HepG2 (cell line): Measurements from ENCODE around the gene SLIT3. TPM values are rescaled to one million over a fixed set of nuclear protein-coding genes. Genes with fewer than 3 reads are reported as not detected.

Experiments used
- ATAC-seq: fragments of 200-7000 bp; cut with Tn5 transposase; 3 replicates; pipeline ENCODE4 v1.9.1; 2020; ENCODE audit warnings: mild to moderate bottlenecking, moderate library complexity
- BruUV-seq: library from RNA; stranded (reverse); fragments of 400-500 nt; replicated peaks from 2 replicates; lab custom pipeline; 2021; lab: Mats Ljungman, UMichigan
- CTCF ChIA-PET: fragments of 300-600 bp; formaldehyde crosslinking; extraction: SDS; loops from one replicate; lab custom pipeline; 2021; ENCODE audit warnings: low total read pairs, inconsistent platforms, low intra/inter-chr PET ratio; lab: Yijun Ruan, JAX
- POLR2A ChIA-PET: fragments of 350-600 bp; sonication (Branson Sonifier 250); formaldehyde crosslinking; loops from one replicate; lab custom pipeline; 2020; ENCODE audit warnings: antibody characterized with exemption, inconsistent platforms; lab: Yijun Ruan, JAX
- DNase-seq: peaks from one replicate; pipeline ENCODE4 v3.0.0-alpha.2; 2015; ENCODE audit warnings: low spot score
- FAIRE-seq: peaks from 3 replicates; lab custom pipeline; 2011; peaks lifted over from hg19 to GRCh38; lab: Jason Lieb, UNC
- H2AFZ ChIP-seq: one replicate; pipeline ENCODE4 v1.6.1; 2011; ENCODE audit warnings: low read length, inconsistent platforms
- H3K27ac ChIP-seq: fragments of 300-600 bp; 3 replicates; pipeline ENCODE4 v1.8.0; 2011; ENCODE audit warnings: mixed run types, mild to moderate bottlenecking, mixed read lengths, low read length, inconsistent platforms; ENCODE audit not compliant: insufficient read depth; ENCODE audit errors: extremely low read length
- H3K27me3 ChIP-seq, 2 experiments: fragments of 200-600 bp in 1 of 2; 2 replicates in 1 of 2; 3 replicates in 1 of 2; pipeline versions ENCODE4 v1.6.0 to v1.8.0; 2011; ENCODE audit warnings: low read length in 2 of 2, mild to moderate bottlenecking in 2 of 2, moderate library complexity in 2 of 2, inconsistent platforms in 1 of 2; ENCODE audit not compliant: insufficient read depth in 2 of 2, control insufficient read depth in 1 of 2
- H3K36me3 ChIP-seq, 2 experiments: fragments of 200-600 bp in 1 of 2; replicated peaks in 1 of 2; 2 replicates in 1 of 2; 3 replicates in 1 of 2; pipeline versions ENCODE4 v1.5.1 to v1.8.0; 2011; ENCODE audit warnings: low read length in 2 of 2, inconsistent platforms in 1 of 2; ENCODE audit not compliant: insufficient read depth in 2 of 2, control insufficient read depth in 1 of 2
- H3K4me1 ChIP-seq: 2 replicates; pipeline ENCODE4 v1.5.1; 2012; ENCODE audit warnings: low read length, inconsistent platforms; ENCODE audit not compliant: insufficient read depth
- H3K4me2 ChIP-seq: 2 replicates; pipeline ENCODE4 v1.6.0; 2011; ENCODE audit warnings: low read depth, low read length, inconsistent platforms
- H3K4me3 ChIP-seq, 3 experiments: fragments of 200-600 bp in 1 of 3; sonication (generic), shearing (Covaris generic) in 1 of 3; replicated peaks in 1 of 3; 2 replicates each; pipeline ENCODE4 v1.5.1; 2011 to 2016; ENCODE audit warnings: low read length in 3 of 3, inconsistent platforms in 2 of 3, low read depth in 2 of 3, mild to moderate bottlenecking in 2 of 3, control low read depth in 1 of 3, mixed read lengths in 1 of 3; ENCODE audit not compliant: insufficient read depth in 1 of 3
- H3K79me2 ChIP-seq: one replicate; pipeline ENCODE4 v1.6.1; 2011; ENCODE audit warnings: low read length, inconsistent platforms; ENCODE audit not compliant: insufficient read depth
- H3K9ac ChIP-seq: 2 replicates; pipeline ENCODE4 v1.6.0; 2011; ENCODE audit warnings: mild to moderate bottlenecking, low read depth, low read length, inconsistent platforms; ENCODE audit not compliant: insufficient read depth
- H3K9me3 ChIP-seq: 2 replicates; pipeline ENCODE4 v1.5.1; 2012; ENCODE audit warnings: mild to moderate bottlenecking, low read length
- H4K20me1 ChIP-seq: 2 replicates; pipeline ENCODE4 v1.6.0; 2011; ENCODE audit warnings: inconsistent platforms, mild to moderate bottlenecking, low read length, moderate library complexity; ENCODE audit not compliant: insufficient read depth
- KDM5A ChIP-seq: fragments of 200-600 bp; sonication (generic); IDR thresholded peaks from 2 replicates; pipeline ENCODE4 v1.7.0; 2018; ENCODE audit warnings: antibody characterized with exemption, mild to moderate bottlenecking, low read length, borderline replicate concordance
- RXRB ChIP-seq: IDR thresholded peaks from 2 replicates; pipeline ENCODE4 v1.6.1; 2016; ENCODE audit warnings: borderline replicate concordance, missing genetic modification reagents, missing compliant biosample characterization
- ZNF280D ChIP-seq: sonication (generic); formaldehyde crosslinking; IDR thresholded peaks from 2 replicates; pipeline ENCODE4 v1.5.1; 2020; ENCODE audit warnings: mild to moderate bottlenecking, missing genetic modification reagents
- WGBS: methylation state at CpG from one replicate; pipeline ENCODE4 v1.1.6; 2017; ENCODE audit warnings: low lambda C conversion rate; 5-methylcytosine and 5-hydroxymethylcytosine counted together
- in situ Hi-C: cut with HindIII; loops from 2 replicates; pipeline ENCODE4 v1.10.0; 2017; ENCODE audit warnings: low pct_unique_long_range_greater_than_20kb; ENCODE audit not compliant: extremely low pct_ligation_motif_present
- intact Hi-C: fragments of 100-400 bp; cut with micrococcal nuclease; formaldehyde crosslinking; loops from one replicate; pipeline ENCODE4 v1.10.0; 2022; ENCODE audit not compliant: unreplicated experiment
- polyA plus RNA-seq, 8 experiments: library from polyadenylated mRNA; depleted of rRNA in 3 of 8; stranded (reverse) in 7 of 8; unstranded in 1 of 8; fragments of >200 nt; fragmentation: Illumina TruSeq in 4 of 8; extraction: Trizol in 4 of 8; gene quantifications; 2 replicates each; pipeline versions ENCODE4 v1.2.1 to v1.2.3, GENCODE V29; 2011 to 2016; ENCODE audit warnings: low read depth in 4 of 8, missing spikeins in 1 of 8, mixed read lengths in 1 of 8; ENCODE audit not compliant: insufficient read depth in 1 of 8
- total RNA-seq, 5 experiments: library from RNA; depleted of rRNA; stranded (reverse); fragments of >200 nt; fragmentation: Illumina TruSeq; extraction: Trizol; gene quantifications; 2 replicates each; pipeline ENCODE4 v1.2.3, GENCODE V29; 2016; ENCODE audit warnings: low read depth in 1 of 5

The SLIT3 gene
- total and polyA plus RNA-seq, 2 of the 13 experiments (the other 11 are each of a cell fraction or from before 2014, with no cell fraction given), result not detected

- TF ChIP-seq ZNF280D (CRISPR knock-in tag) (no peak), KDM5A (no peak)
- TF ChIP-seq, all 625 proteins: peak for 0
These were observed 628.1 kb downstream of the SLIT3 start (continued) for GRCh38 chr5:168672888-168673287.

- ChIA-PET POLR2A (no interaction called here), CTCF (no interaction called here)
- ATAC-seq (no peak; the same call in 2 of the 3 replicates), DNase-seq (no peak), FAIRE-seq (no peak)
- Histone ChIP-seq H4K20me1 (no peaks in the 10 kb centered on the region), H3K79me2 (no peaks in the 10 kb centered on the region), H3K4me2 (no peak overlapping the region), H3K27ac (no peak overlapping the region), H3K4me1 (0 out of 2 replicates have a peak, but pooled peaks cover 6% of the 10 kb centered on the region), H3K9ac (no peak overlapping the region), H2AFZ (no peak overlapping the region), H3K27me3 (no peaks in the 10 kb centered on the region; a peak in 1 of 5 replicates), H3K36me3 (no peaks in the 10 kb centered on the region), H3K9me3 (no peaks in the 10 kb centered on the region), H3K4me3 (no peak overlapping the region)
- WGBS, result 13% methylated on average over 6 of the region's 6 CpGs
- BruUV-seq, result no TSS peak
- intact Hi-C loops, result loop anchor here (5.0 kb wide), 1 partner anchor 95 kb away; the partner anchor contains the start of gene PANK3
- no peak for TF ChIP-seq RXRB (CRISPR knock-in tag)
- in situ Hi-C loops, result loop anchor here (10.0 kb wide), 1 partner anchor 633 kb away; the partner anchor contains the start of gene SLIT3
These were observed 628.9 kb downstream of the SLIT3 start for GRCh38 chr5:168672016-168672415.
